ENCODE results near the gene ACMSD. TPM values are rescaled to one million over a fixed set of nuclear protein-coding genes. Genes with fewer than 3 reads are reported as not detected.

ACMSD gene
- polyA plus RNA-seq, 1 experiment: not detected

DNA sequence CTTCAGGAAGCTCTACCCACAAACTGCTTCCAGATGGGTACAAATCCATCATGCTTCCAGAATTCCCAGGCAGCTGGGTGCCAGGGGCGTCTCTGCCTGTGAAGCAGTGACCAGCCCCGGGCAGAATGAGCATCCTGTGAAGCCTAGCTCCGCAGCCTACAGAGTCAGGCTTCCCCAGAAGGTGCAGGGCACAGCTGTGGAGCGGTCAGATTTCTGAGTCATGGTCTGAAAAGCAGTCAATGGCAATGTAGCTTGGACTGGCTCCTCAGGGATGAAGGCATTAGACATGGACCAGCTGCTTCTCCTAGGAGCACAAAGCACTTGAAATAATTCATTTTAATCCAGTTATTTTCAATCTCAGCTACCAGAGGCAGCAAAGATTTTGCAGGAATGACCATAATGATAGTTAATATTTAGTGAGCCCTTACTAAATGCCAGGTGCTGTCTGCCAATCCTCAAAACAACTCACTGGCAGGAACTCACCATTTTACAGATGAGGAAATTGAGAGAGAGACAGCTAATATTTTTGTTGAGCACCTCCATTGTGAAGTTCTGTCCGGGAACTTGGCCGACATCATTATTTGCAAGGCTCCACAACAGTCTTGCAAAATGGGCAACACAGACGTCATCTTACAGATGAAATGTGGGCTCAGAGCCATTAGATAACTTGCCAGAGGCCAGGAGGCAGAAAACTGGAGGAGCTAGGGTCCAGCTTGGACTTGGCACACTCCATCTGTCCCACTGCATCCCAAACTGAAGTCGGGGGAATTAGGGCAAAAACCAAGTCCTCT is 31.7 kb downstream of the ACMSD start:
- no peak for TF ChIP-seq CTCF (IDR thresholded peaks at IDR 0.05; ENCODE audit: insufficient read depth, low read depth, low read length)
- POLR2A ChIA-PET: no interaction called here
- Histone ChIP-seq H3K27me3 (ENCODE audit: control insufficient read depth, insufficient read depth, low read length) (no peaks in the 10 kb centered on the region), H3K4me3 (ENCODE audit: low read depth, low read length) (no peak overlapping the region), H3K36me3 (ENCODE audit: control insufficient read depth, insufficient read depth, low read length) (no peaks in the 10 kb centered on the region)
- CTCF ChIA-PET: no interaction called here
- no peak for DNase-seq (ENCODE audit: low read depth)

DNA sequence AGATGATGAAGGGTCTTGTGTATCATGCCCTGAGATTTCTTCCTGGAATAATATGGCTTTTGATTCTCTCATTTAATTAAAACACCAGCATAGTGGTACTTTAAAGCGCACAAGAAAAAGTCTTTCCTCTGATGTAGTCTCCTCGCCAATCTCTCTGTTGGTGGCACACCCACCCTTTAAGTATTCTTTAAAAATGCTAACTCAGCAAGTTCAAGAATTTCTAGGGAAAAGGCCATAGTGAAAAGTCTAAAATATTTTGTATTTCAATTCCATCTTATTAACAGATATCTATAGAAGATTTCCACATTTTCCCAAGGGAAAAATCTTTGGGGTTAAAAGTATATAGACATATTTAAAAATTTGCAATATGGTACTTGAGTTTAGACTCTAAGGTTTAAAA is 34.7 kb downstream of the ACMSD start:
- H3K4me3 ChIP-seq (ENCODE audit: low read depth, low read length): no peak overlapping the region
- POLR2A ChIA-PET: no interaction called here
- no peak for TF ChIP-seq CTCF (IDR thresholded peaks at IDR 0.05; ENCODE audit: insufficient read depth, low read depth, low read length)
- DNase-seq (ENCODE audit: low read depth): no peak
- CTCF ChIA-PET: no interaction called here
- no peaks in the 10 kb centered on the region for H3K27me3 ChIP-seq (ENCODE audit: control insufficient read depth, insufficient read depth, low read length)
- H3K36me3 ChIP-seq (ENCODE audit: control insufficient read depth, insufficient read depth, low read length): no peaks in the 10 kb centered on the region

DNA sequence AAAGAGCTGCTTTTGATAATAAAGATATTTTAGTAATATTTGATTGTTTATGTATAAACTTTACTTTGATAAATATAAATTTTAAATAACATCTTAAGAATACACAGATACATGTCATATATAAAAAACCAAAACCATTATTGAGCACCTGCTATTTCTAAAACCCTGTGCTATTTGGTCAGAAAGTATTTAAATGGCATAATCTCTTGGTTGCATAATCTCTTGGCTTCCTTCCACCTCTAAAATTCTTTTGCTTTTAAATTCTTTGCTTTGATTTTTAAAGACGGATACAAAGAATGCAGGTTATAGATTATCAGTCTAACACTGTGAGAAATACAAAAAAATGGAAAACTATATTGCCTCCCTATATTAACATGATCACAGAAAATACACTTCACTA is 36.9 kb downstream of the ACMSD start:
- CTCF ChIA-PET: no interaction called here
- TF ChIP-seq CTCF (IDR thresholded peaks at IDR 0.05; ENCODE audit: insufficient read depth, low read depth, low read length): no peak

DNA sequence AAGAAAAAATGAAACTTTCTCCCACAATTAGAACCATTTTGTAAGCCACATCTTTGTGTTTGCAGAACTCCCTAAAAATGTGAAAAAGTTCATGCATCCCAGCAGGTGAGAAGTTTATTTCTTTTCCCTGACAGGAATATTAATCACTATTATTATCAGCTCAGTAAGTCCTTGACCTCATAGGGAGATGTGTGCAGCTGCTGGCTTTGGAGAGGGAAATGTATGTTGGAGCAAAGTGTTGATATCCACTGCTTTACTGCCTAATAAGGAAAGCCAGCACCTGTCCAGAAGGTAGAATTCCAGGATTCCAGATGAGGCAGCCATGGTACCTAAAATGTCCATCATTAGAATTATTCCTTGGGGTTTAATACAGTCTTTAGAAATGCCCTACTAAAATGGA is 44.4 kb downstream of the ACMSD start:
- H3K36me3 ChIP-seq (ENCODE audit: control insufficient read depth, insufficient read depth, low read length): no peaks in the 10 kb centered on the region
- no peak for DNase-seq (ENCODE audit: low read depth)
- TF ChIP-seq CTCF (IDR thresholded peaks at IDR 0.05; ENCODE audit: insufficient read depth, low read depth, low read length): no peak
- H3K27me3 ChIP-seq (ENCODE audit: control insufficient read depth, insufficient read depth, low read length): no peaks in the 10 kb centered on the region
- POLR2A ChIA-PET: no interaction called here
- CTCF ChIA-PET: no interaction called here
- no peak overlapping the region for H3K4me3 ChIP-seq (ENCODE audit: low read depth, low read length)

More for the DNA sequence above, 36.9 kb downstream of the ACMSD start:
- no peak overlapping the region for H3K4me3 ChIP-seq (ENCODE audit: low read depth, low read length)
- no peak for DNase-seq (ENCODE audit: low read depth)
- H3K36me3 ChIP-seq (ENCODE audit: control insufficient read depth, insufficient read depth, low read length): no peaks in the 10 kb centered on the region
- POLR2A ChIA-PET: no interaction called here
- no peaks in the 10 kb centered on the region for H3K27me3 ChIP-seq (ENCODE audit: control insufficient read depth, insufficient read depth, low read length)

- CTCF ChIA-PET: no interaction called here
- no peak for TF ChIP-seq CTCF (IDR thresholded peaks at IDR 0.05; ENCODE audit: insufficient read depth, low read depth, low read length)
- Histone ChIP-seq H3K4me3 (ENCODE audit: low read depth, low read length) (no peak overlapping the region), H3K27me3 (ENCODE audit: control insufficient read depth, insufficient read depth, low read length) (no peaks in the 10 kb centered on the region), H3K36me3 (ENCODE audit: control insufficient read depth, insufficient read depth, low read length) (no peaks in the 10 kb centered on the region)
- POLR2A ChIA-PET: no interaction called here
- no peak for DNase-seq (ENCODE audit: low read depth)
These were observed 45.3 kb downstream of the ACMSD start for GRCh38 chr2:134883552-134884293.
